SK-N-SH (cell line): ENCODE measurements around the gene GUK1. TPM values are rescaled to one million over a fixed set of nuclear protein-coding genes. Genes with fewer than 3 reads are reported as not detected.
A peak's percentile ranks its signal among the peaks of the same experiment; 100 is the strongest.

Experiments used
- CTCF ChIA-PET: fragments of 300-600, 350-600 bp; formaldehyde crosslinking; extraction: SDS; loops from one replicate; lab custom pipeline; 2021; lab: Yijun Ruan, JAX
- POLR2A ChIA-PET: fragments of 350-600 bp; sonication (Branson Sonifier 250); formaldehyde crosslinking; extraction: SDS; loops from one replicate; lab custom pipeline; 2020; ENCODE audit warnings: antibody characterized with exemption, inconsistent platforms; lab: Yijun Ruan, JAX
- DNase-seq: peaks from one replicate; pipeline ENCODE4 v3.0.0; 2012
- H2AFZ ChIP-seq: fragments of 200-600 bp; sonication (generic); 2 replicates; pipeline ENCODE4 v1.8.1; 2016; ENCODE audit warnings: antibody characterized with exemption, mild to moderate bottlenecking, low read depth
- H3F3A ChIP-seq: fragments of 200-600 bp; sonication (generic); replicated peaks from 2 replicates; pipeline ENCODE3; 2016; ENCODE audit warnings: antibody characterized with exemption, mild to moderate bottlenecking; ENCODE audit not compliant: insufficient read depth
- H3K27ac ChIP-seq, 2 experiments: fragments of 200-500 bp in 1 of 2; fragments of 200-600 bp in 1 of 2; sonication (Bioruptor generic) in 1 of 2; sonication (generic), shearing (Covaris generic) in 1 of 2; 2 replicates each; pipeline versions ENCODE4 v1.5.1 to v1.6.1; 2014 to 2016; ENCODE audit warnings: low read depth in 2 of 2, inconsistent platforms in 1 of 2, low read length in 1 of 2, mild to moderate bottlenecking in 1 of 2, mixed read lengths in 1 of 2
- H3K27me3 ChIP-seq: fragments of 200-600 bp; sonication (generic), shearing (Covaris generic); 2 replicates; pipeline ENCODE4 v1.6.1; 2016; ENCODE audit warnings: mixed run types; ENCODE audit not compliant: insufficient read depth
- H3K36me3 ChIP-seq, 2 experiments: fragments of 200-500 bp in 1 of 2; fragments of 200-600 bp in 1 of 2; sonication (Bioruptor generic) in 1 of 2; sonication (generic) in 1 of 2; replicated peaks in 1 of 2; 2 replicates each; pipeline versions ENCODE3 to v1.5.1; 2014 to 2016; ENCODE audit warnings: low read length in 1 of 2, mild to moderate bottlenecking in 1 of 2; ENCODE audit not compliant: insufficient read depth in 2 of 2, control insufficient read depth in 1 of 2
- H3K4me1 ChIP-seq, 2 experiments: fragments of 200-500 bp in 1 of 2; fragments of 200-600 bp in 1 of 2; sonication (Bioruptor generic) in 1 of 2; sonication (generic), shearing (Covaris generic) in 1 of 2; 2 replicates each; pipeline versions ENCODE4 v1.5.1 to v1.6.1; 2014 to 2016; ENCODE audit warnings: low read depth in 1 of 2, low read length in 1 of 2, mixed run types in 1 of 2; ENCODE audit not compliant: insufficient read depth in 2 of 2, control insufficient read depth in 1 of 2
- H3K4me2 ChIP-seq: fragments of 200-600 bp; sonication (generic), shearing (Covaris generic); 2 replicates; pipeline ENCODE4 v1.6.1; 2017; ENCODE audit warnings: mixed run types
- H3K4me3 ChIP-seq, 2 experiments: fragments of 200-500 bp in 1 of 2; fragments of 200-600 bp in 1 of 2; sonication (Bioruptor generic) in 1 of 2; sonication (generic), shearing (Covaris generic) in 1 of 2; 2 replicates each; pipeline versions ENCODE4 v1.5.1 to v1.8.1; 2014 to 2016; ENCODE audit warnings: low read depth in 2 of 2, inconsistent platforms in 1 of 2, low read length in 1 of 2, mild to moderate bottlenecking in 1 of 2, mixed read lengths in 1 of 2, moderate library complexity in 1 of 2
- H3K79me2 ChIP-seq: fragments of 200-600 bp; sonication (generic); 2 replicates; pipeline ENCODE4 v1.8.1; 2017; ENCODE audit warnings: mild to moderate bottlenecking; ENCODE audit not compliant: insufficient read depth
- H3K9ac ChIP-seq: fragments of 200-600 bp; sonication (generic); 2 replicates; pipeline ENCODE4 v1.6.1; 2017; ENCODE audit warnings: mixed run types
- H3K9me2 ChIP-seq: fragments of 200-600 bp; sonication (generic); 2 replicates; pipeline ENCODE4 v1.6.1; 2017; ENCODE audit warnings: mixed run types
- H3K9me3 ChIP-seq: fragments of 200-600 bp; sonication (generic); 2 replicates; pipeline ENCODE4 v1.6.1; 2017; ENCODE audit warnings: mixed run types, mild to moderate bottlenecking, moderate library complexity
- H4K20me1 ChIP-seq: fragments of 200-600 bp; sonication (generic); 2 replicates; pipeline ENCODE4 v1.6.1; 2017; ENCODE audit warnings: mild to moderate bottlenecking, mixed run types; ENCODE audit not compliant: insufficient read depth
- CHD2 ChIP-seq: fragments of 150-350 bp; IDR thresholded peaks from 2 replicates; pipeline ENCODE4 v1.6.1; 2018; ENCODE audit warnings: low read length; ENCODE audit not compliant: partially characterized antibody
- ELF1 ChIP-seq: IDR thresholded peaks from 2 replicates; pipeline ENCODE4 v1.4.0; 2012
- EZH2phosphoT487 ChIP-seq: fragments of 200-600 bp; sonication (generic); IDR thresholded peaks from 2 replicates; pipeline ENCODE4 v1.6.1; 2017; ENCODE audit warnings: low read depth, mixed run types, mild to moderate bottlenecking, antibody characterized with exemption, moderate library complexity, borderline replicate concordance
- FOXJ3 ChIP-seq: sonication (generic); formaldehyde crosslinking; IDR thresholded peaks from 2 replicates; pipeline ENCODE4 v1.5.1; 2020; ENCODE audit warnings: mild to moderate bottlenecking, missing genetic modification reagents
- GABPA ChIP-seq: IDR thresholded peaks from 2 replicates; pipeline ENCODE4 v1.4.0; 2012; ENCODE audit warnings: low read depth, mild to moderate bottlenecking
- GATA2 ChIP-seq: sonication (generic); formaldehyde crosslinking; IDR thresholded peaks from 2 replicates; pipeline ENCODE4 v1.5.0; 2020; ENCODE audit warnings: mild to moderate bottlenecking, missing genetic modification reagents
- JUND ChIP-seq: IDR thresholded peaks from 2 replicates; pipeline ENCODE4 v1.4.0; 2012
- NFIC ChIP-seq: IDR thresholded peaks from 2 replicates; pipeline ENCODE4 v1.4.0; 2012; ENCODE audit warnings: borderline replicate concordance
- NRF1 ChIP-seq: IDR thresholded peaks from 2 replicates; pipeline ENCODE4 v1.6.1; 2012; ENCODE audit warnings: low read depth, mild to moderate bottlenecking, low read length
- POLR2AphosphoS5 ChIP-seq: IDR thresholded peaks from 2 replicates; pipeline ENCODE4 v1.6.1; 2012; ENCODE audit warnings: low read depth, low read length
- RFX5 ChIP-seq: IDR thresholded peaks from 2 replicates; pipeline ENCODE4 v1.6.1; 2012; ENCODE audit warnings: mild to moderate bottlenecking, improper control_type of control experiment, low read length
- RXRA ChIP-seq: IDR thresholded peaks from 2 replicates; pipeline ENCODE4 v1.4.0; 2012; ENCODE audit warnings: low read depth, mild to moderate bottlenecking, borderline replicate concordance
- SIN3A ChIP-seq: IDR thresholded peaks from 2 replicates; pipeline ENCODE4 v1.6.1; 2012; ENCODE audit warnings: low read depth, mild to moderate bottlenecking, low read length, moderate library complexity, borderline replicate concordance
- TCF12 ChIP-seq: IDR thresholded peaks from 2 replicates; pipeline ENCODE4 v1.4.0; 2012
- YY1 ChIP-seq: IDR thresholded peaks from 2 replicates; pipeline ENCODE4 v1.4.0; 2012; ENCODE audit warnings: low read depth, mild to moderate bottlenecking
- WGBS: methylation state at CpG from one replicate; pipeline ENCODE4 v1.1.6; 2017; ENCODE audit warnings: low lambda C conversion rate; 5-methylcytosine and 5-hydroxymethylcytosine counted together
- polyA plus RNA-seq, 3 experiments: library from polyadenylated mRNA; depleted of rRNA; stranded (reverse); fragments of >200 nt; gene quantifications; 2 replicates each; pipeline ENCODE4 v1.2.3, GENCODE V29; 2012
- TF ChIP-seq, protein P1 (sequence below): IDR thresholded peaks from 2 replicates; pipeline ENCODE4; 2012
- TF ChIP-seq, protein P2 (sequence below): fragments of 200-600 bp; sonication (generic); IDR thresholded peaks from 2 replicates; pipeline ENCODE4 v1.6.1; 2017; ENCODE audit warnings: antibody characterized with exemption, mild to moderate bottlenecking, moderate library complexity

Gene GUK1
- polyA plus RNA-seq, 1 of the 3 experiments (the other 2 are of a cell fraction): 742 TPM

DNA sequence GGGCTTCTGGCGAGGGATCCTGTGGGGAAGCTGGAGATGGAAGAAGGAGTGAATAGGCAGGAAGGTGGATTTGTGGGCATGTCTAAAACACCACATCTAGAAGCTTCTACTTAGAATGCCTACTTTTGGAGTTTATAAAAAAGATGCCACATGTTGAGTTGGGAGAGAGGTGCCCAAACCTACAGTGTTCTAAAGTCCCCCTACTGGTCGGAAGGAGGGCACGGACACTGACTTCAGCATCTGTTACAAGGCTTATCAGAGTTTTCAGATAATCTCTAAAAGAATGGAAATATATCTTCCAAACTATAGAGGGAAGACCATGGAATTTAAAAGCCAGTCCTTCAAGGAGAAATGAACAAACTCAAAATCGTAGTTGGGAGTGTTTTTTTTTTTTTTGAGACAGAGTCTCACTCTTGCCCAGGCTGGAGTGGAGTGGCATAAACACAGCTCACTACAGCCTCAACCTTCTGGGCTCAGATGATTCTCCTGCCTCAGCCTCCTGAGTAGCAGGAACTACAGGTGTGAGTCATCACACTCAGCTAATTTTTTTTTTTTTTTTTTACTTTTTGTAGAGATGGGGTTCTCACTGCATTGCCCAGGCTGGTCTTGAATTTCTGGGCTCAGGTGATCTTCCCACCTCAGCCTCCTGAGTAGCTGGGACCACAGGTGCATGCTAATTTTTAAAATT, 40.3 kb downstream of the GUK1 start:
- H3K9me3 ChIP-seq: no peaks in the 10 kb centered on the region
- no peaks in the 10 kb centered on the region for H3K79me2 ChIP-seq
- H3K9ac ChIP-seq: no peak overlapping the region
- peaks cover 0 to 9% of the 10 kb centered on the region in 2 experiments; a peak in 1 of 4 replicates for H3K4me1 ChIP-seq
- H3K27me3 ChIP-seq: no peaks in the 10 kb centered on the region
- no peak for TF ChIP-seq RXRA
- TF ChIP-seq GABPA: no peak
- TF ChIP-seq, protein P1, sequence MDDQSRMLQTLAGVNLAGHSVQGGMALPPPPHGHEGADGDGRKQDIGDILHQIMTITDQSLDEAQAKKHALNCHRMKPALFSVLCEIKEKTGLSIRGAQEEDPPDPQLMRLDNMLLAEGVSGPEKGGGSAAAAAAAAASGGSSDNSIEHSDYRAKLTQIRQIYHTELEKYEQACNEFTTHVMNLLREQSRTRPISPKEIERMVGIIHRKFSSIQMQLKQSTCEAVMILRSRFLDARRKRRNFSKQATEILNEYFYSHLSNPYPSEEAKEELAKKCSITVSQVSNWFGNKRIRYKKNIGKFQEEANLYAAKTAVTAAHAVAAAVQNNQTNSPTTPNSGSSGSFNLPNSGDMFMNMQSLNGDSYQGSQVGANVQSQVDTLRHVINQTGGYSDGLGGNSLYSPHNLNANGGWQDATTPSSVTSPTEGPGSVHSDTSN: no peak
- TF ChIP-seq, protein P2, sequence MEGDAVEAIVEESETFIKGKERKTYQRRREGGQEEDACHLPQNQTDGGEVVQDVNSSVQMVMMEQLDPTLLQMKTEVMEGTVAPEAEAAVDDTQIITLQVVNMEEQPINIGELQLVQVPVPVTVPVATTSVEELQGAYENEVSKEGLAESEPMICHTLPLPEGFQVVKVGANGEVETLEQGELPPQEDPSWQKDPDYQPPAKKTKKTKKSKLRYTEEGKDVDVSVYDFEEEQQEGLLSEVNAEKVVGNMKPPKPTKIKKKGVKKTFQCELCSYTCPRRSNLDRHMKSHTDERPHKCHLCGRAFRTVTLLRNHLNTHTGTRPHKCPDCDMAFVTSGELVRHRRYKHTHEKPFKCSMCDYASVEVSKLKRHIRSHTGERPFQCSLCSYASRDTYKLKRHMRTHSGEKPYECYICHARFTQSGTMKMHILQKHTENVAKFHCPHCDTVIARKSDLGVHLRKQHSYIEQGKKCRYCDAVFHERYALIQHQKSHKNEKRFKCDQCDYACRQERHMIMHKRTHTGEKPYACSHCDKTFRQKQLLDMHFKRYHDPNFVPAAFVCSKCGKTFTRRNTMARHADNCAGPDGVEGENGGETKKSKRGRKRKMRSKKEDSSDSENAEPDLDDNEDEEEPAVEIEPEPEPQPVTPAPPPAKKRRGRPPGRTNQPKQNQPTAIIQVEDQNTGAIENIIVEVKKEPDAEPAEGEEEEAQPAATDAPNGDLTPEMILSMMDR: peak; percentile 37
- TF ChIP-seq, all 33 proteins: peak for 1
- H3K4me2 ChIP-seq: no peak overlapping the region
- CTCF ChIA-PET: interaction anchor here (0.7 to 9.1 kb wide), 6 partner anchors 14 to 225 kb away, joined by 3 to 54 read pairs (median 4); partner anchors contain the start of gene IBA57
- H3K9me2 ChIP-seq: no peaks in the 10 kb centered on the region
- no peaks in the 10 kb centered on the region for H4K20me1 ChIP-seq
- POLR2A ChIA-PET: no interaction called here
- DNase-seq: no peak
- H3K36me3 ChIP-seq: no peaks in the 10 kb centered on the region
- no peak overlapping the region for H3K27ac ChIP-seq
- no peak overlapping the region for H2AFZ ChIP-seq
- 82% methylated on average over 4 of the region's 4 CpGs for WGBS
- no peak overlapping the region for H3K4me3 ChIP-seq
- H3F3A ChIP-seq: peaks cover 11% of the 10 kb centered on the region

DNA sequence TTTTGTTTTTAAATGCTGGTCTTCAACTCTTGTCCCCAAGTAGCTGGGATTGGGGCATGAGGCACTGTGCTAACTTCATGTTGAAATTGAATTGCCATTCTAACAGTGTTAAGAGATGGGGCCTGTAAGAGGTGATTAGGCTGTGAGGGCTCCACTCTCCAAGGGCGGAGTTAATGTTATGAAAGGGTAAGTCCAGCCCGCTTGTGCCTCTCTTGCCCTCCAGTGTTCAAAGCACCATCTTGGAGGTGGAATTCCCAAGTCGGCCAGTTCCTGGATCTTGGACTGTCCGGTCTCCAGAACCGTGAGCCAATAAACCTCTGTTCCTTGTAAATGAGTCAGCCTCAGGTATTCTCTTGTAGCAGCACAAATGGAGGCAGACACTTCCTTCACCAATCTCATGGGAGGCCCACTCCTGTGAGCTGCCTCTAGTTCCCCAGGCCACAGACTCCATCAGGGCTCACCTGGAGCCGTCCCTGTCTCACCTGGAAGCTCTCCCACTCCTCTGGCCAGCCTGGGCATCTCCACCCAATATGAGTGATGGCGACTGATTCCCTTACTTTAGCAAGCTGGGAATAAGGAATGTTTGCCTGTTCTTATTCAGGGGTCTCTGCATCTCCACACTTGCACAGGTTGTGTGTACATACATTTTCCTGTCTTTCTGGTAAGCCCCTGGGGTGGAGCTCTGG, 41.0 kb downstream of the GUK1 start:
- TF ChIP-seq TCF12 (no peak), SIN3A (no peak), NRF1 (no peak), CHD2 (no peak), RXRA (no peak), RFX5 (no peak), EZH2phosphoT487 (no peak), POLR2AphosphoS5 (no peak), JUND (no peak), YY1 (no peak), ELF1 (no peak), GATA2 (no peak), FOXJ3 (no peak), NFIC (no peak)
- TF ChIP-seq, protein P2: no peak

More for the DNA sequence above, 41.0 kb downstream of the GUK1 start:
- Histone ChIP-seq H3K27me3 (no peaks in the 10 kb centered on the region), H3F3A (peaks cover 11% of the 10 kb centered on the region), H3K79me2 (no peaks in the 10 kb centered on the region), H3K27ac (no peak overlapping the region), H3K9me3 (no peaks in the 10 kb centered on the region), H3K9me2 (no peaks in the 10 kb centered on the region), H3K4me3 (no peak overlapping the region), H3K36me3 (no peaks in the 10 kb centered on the region), H3K9ac (no peak overlapping the region), H3K4me1 (peaks cover 0 to 12% of the 10 kb centered on the region in 2 experiments; a peak in 1 of 4 replicates), H3K4me2 (no peak overlapping the region), H2AFZ (no peak overlapping the region), H4K20me1 (no peaks in the 10 kb centered on the region)
- CTCF ChIA-PET: interaction anchor here (0.7 to 9.1 kb wide), 6 partner anchors 10 to 224 kb away, joined by 3 to 54 read pairs (median 4); partner anchors contain the start of gene IBA57
- POLR2A ChIA-PET: no interaction called here
- DNase-seq: no peak
- 90% methylated on average over 6 of the region's 7 CpGs for WGBS
